ENCODE measurements around the gene SCFD2.

Gene SCFD2

GRCh38 chr4:52947401-52948056 lies 418.3 kb downstream of the SCFD2 start:
- DNase-seq, result no peak

- no peak for DNase-seq
Observed at GRCh38 chr4:52946855-52947254, 419.0 kb downstream of the SCFD2 start.

- no peak for DNase-seq
Observed at GRCh38 chr4:52945982-52946381, 419.9 kb downstream of the SCFD2 start.

GRCh38 chr4:52945326-52945898 lies 420.4 kb downstream of the SCFD2 start:
- no peak for DNase-seq

GRCh38 chr4:52943677-52944076 lies 422.2 kb downstream of the SCFD2 start:
- DNase-seq, result no peak

GRCh38 chr4:52942936-52943335 lies 422.9 kb downstream of the SCFD2 start:
- DNase-seq, result no peak

- no peak for DNase-seq
Observed at GRCh38 chr4:52941450-52941849, 424.4 kb downstream of the SCFD2 start.

- no peak for DNase-seq
Observed at GRCh38 chr4:52939739-52940138, 426.1 kb downstream of the SCFD2 start.

- DNase-seq, result no peak
Observed at GRCh38 chr4:52939325-52939724, 426.5 kb downstream of the SCFD2 start.

- DNase-seq, result no peak
Observed at GRCh38 chr4:52937829-52938228, 428.0 kb downstream of the SCFD2 start.

GRCh38 chr4:52936729-52937128 lies 429.1 kb downstream of the SCFD2 start:
- DNase-seq, result no peak

GRCh38 chr4:52935317-52935716 lies 430.5 kb downstream of the SCFD2 start:
- no peak for DNase-seq

GRCh38 chr4:52933738-52934137 lies 432.1 kb downstream of the SCFD2 start:
- DNase-seq, result no peak

GRCh38 chr4:52932591-52933470 lies 433.0 kb downstream of the SCFD2 start:
- DNase-seq, result peak in 1 of 2 experiments; percentile 41

GRCh38 chr4:52931243-52931642 lies 434.6 kb downstream of the SCFD2 start:
- DNase-seq, result no peak

- no peak for DNase-seq
Observed at GRCh38 chr4:52926196-52926974, 439.5 kb downstream of the SCFD2 start.

- DNase-seq, result no peak
Observed at GRCh38 chr4:52925531-52925968, 440.3 kb downstream of the SCFD2 start.

- no peak for DNase-seq
Observed at GRCh38 chr4:52919461-52919860, 446.4 kb downstream of the SCFD2 start.

- DNase-seq, result no peak
Observed at GRCh38 chr4:52917817-52918216, 448.0 kb downstream of the SCFD2 start.

- no peak for DNase-seq
Observed at GRCh38 chr4:52915730-52916300, 450.0 kb downstream of the SCFD2 start.

GRCh38 chr4:52915191-52915590 lies 450.7 kb downstream of the SCFD2 start:
- DNase-seq, result no peak

- DNase-seq, result no peak
Observed at GRCh38 chr4:52914051-52914605, 451.7 kb downstream of the SCFD2 start.

Measured in Kasumi-1 (cell line).